HCT116 (cell line): Measurements from ENCODE around the gene GLI3.

ENCODE experiments used
- CEBPB ChIP-seq: IDR thresholded peaks from 2 replicates; pipeline ENCODE4 v1.6.1; 2012; ENCODE audit warnings: low read depth
- POLR2A ChIP-seq: IDR thresholded peaks from 2 replicates; pipeline ENCODE4 v1.7.0; 2011; ENCODE audit warnings: borderline replicate concordance; ENCODE audit not compliant: insufficient read depth, insufficient read length; ENCODE audit errors: extremely low read depth
- POLR2AphosphoS5 ChIP-seq: IDR thresholded peaks from 2 replicates; pipeline ENCODE4 v1.6.1; 2011; ENCODE audit warnings: mild to moderate bottlenecking, low read depth, low read length, moderate library complexity
- TF ChIP-seq, protein P1 (sequence below), 3 experiments: fragments of 200-600 bp in 1 of 3; sonication (generic) in 1 of 3; IDR thresholded peaks in 2 of 3; conservative IDR thresholded peaks in 1 of 3; 2 replicates each; pipeline ENCODE4 v1.5.1; 2012 to 2017; ENCODE audit warnings: low read depth in 2 of 3, low read length in 2 of 3, antibody characterized with exemption in 1 of 3, borderline replicate concordance in 1 of 3, control low read depth in 1 of 3, mild to moderate bottlenecking in 1 of 3, mixed read lengths in 1 of 3, mixed run types in 1 of 3, moderate library complexity in 1 of 3; ENCODE audit not compliant: insufficient read depth in 1 of 3

DNA sequence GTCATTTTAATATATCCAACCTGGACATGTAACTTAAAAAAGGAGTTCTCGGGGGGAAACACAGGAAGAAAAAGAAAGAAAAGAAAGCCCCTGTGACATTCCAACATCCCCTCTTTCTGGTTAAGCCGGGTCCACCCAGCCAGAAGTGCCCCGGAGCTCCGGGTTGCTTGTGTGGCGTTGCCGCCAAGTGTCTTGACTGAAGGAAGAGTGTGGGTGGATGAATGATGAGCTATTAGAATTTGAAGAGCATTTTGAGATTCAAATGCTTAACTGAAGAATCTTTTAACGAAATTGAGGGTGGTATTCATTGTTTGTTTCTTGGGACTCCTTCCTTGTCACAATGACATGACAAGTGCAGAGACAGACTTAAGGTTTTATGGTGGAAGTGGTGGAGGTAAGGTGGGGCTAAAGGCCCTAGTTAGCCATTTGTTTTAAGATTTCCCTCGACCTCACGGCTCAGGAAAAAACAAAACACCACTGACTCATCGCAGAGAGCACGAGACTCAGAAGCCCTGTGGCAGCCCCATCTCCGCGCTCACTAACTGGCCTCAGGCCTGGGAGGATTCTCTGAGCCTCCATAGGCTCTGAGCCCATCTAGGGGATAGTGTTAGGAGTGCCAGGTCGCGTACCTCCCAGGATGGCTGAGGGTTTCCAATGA, 1.8 kb upstream of the GLI3 start:
- TF ChIP-seq, protein P1, sequence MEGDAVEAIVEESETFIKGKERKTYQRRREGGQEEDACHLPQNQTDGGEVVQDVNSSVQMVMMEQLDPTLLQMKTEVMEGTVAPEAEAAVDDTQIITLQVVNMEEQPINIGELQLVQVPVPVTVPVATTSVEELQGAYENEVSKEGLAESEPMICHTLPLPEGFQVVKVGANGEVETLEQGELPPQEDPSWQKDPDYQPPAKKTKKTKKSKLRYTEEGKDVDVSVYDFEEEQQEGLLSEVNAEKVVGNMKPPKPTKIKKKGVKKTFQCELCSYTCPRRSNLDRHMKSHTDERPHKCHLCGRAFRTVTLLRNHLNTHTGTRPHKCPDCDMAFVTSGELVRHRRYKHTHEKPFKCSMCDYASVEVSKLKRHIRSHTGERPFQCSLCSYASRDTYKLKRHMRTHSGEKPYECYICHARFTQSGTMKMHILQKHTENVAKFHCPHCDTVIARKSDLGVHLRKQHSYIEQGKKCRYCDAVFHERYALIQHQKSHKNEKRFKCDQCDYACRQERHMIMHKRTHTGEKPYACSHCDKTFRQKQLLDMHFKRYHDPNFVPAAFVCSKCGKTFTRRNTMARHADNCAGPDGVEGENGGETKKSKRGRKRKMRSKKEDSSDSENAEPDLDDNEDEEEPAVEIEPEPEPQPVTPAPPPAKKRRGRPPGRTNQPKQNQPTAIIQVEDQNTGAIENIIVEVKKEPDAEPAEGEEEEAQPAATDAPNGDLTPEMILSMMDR (IDR thresholded peaks at IDR 0.05 in 2 of 3, conservative IDR thresholded peaks at IDR 0.05 in 1 of 3; ENCODE audit: borderline replicate concordance in 1 of 3, insufficient read depth in 1 of 3, low read depth in 2 of 3, low read length in 2 of 3) = no peak
- no peak for TF ChIP-seq POLR2A
- TF ChIP-seq POLR2AphosphoS5 = no peak
- no peak for TF ChIP-seq CEBPB
